Measurements from ENCODE around the gene DNMBP.
"Not testable (repeated sequence)": the region's sequence is repeated elsewhere in the genome, so short reads cannot be mapped to it uniquely, and the experiment has no call there.

The DNMBP gene

GRCh38 chr10:99916776-99917175 is 93.0 kb downstream of the DNMBP start:
- Histone ChIP-seq H3K36me3 (ENCODE audit: control insufficient read depth in 1 of 2, insufficient read depth in 2 of 2, low read length in 2 of 2) (peaks cover 0 to 5% of the 10 kb centered on the region in 2 donors), H3K27me3 (ENCODE audit: control insufficient read depth in 1 of 2, insufficient read depth in 2 of 2, low read length in 2 of 2) (no peaks in the 10 kb centered on the region), H3K9ac (ENCODE audit: low read depth in 1 of 2, low read length in 2 of 2) (no peak overlapping the region), H3K27ac (ENCODE audit: low read depth, low read length) (no peak overlapping the region), H3K4me3 (ENCODE audit: low read depth in 1 of 2, low read length in 2 of 2) (no peak overlapping the region), H3K4me1 (ENCODE audit: control insufficient read depth in 1 of 2, insufficient read depth in 2 of 2, low read length in 2 of 2) (peaks cover 30 to 42% of the 10 kb centered on the region in 2 donors), H3K9me3 (ENCODE audit: control insufficient read depth in 1 of 2, low read length in 2 of 2) (no peaks in the 10 kb centered on the region)

- Histone ChIP-seq H3K4me3 (ENCODE audit: low read depth in 1 of 2, low read length in 2 of 2) (no peak overlapping the region), H3K9ac (ENCODE audit: low read depth in 1 of 2, low read length in 2 of 2) (no peak overlapping the region), H3K27ac (ENCODE audit: low read depth, low read length) (no peak overlapping the region), H3K36me3 (ENCODE audit: control insufficient read depth in 1 of 2, insufficient read depth in 2 of 2, low read length in 2 of 2) (peaks cover 0 to 8% of the 10 kb centered on the region in 2 donors), H3K4me1 (ENCODE audit: control insufficient read depth in 1 of 2, insufficient read depth in 2 of 2, low read length in 2 of 2) (peaks cover 17 to 33% of the 10 kb centered on the region in 2 donors), H3K9me3 (ENCODE audit: control insufficient read depth in 1 of 2, low read length in 2 of 2) (no peaks in the 10 kb centered on the region), H3K27me3 (ENCODE audit: control insufficient read depth in 1 of 2, insufficient read depth in 2 of 2, low read length in 2 of 2) (no peaks in the 10 kb centered on the region)
Measured at GRCh38 chr10:99915414-99915813, 94.3 kb downstream of the DNMBP start.

GRCh38 chr10:99914236-99914635 is 95.5 kb downstream of the DNMBP start:
- Histone ChIP-seq H3K27me3 (ENCODE audit: control insufficient read depth in 1 of 2, insufficient read depth in 2 of 2, low read length in 2 of 2) (no peaks in the 10 kb centered on the region), H3K4me3 (ENCODE audit: low read depth in 1 of 2, low read length in 2 of 2) (no peak overlapping the region), H3K36me3 (ENCODE audit: control insufficient read depth in 1 of 2, insufficient read depth in 2 of 2, low read length in 2 of 2) (peaks cover 0 to 12% of the 10 kb centered on the region in 2 donors), H3K27ac (ENCODE audit: low read depth, low read length) (no peak overlapping the region), H3K4me1 (ENCODE audit: control insufficient read depth in 1 of 2, insufficient read depth in 2 of 2, low read length in 2 of 2) (peaks cover 16 to 24% of the 10 kb centered on the region in 2 donors), H3K9ac (ENCODE audit: low read depth in 1 of 2, low read length in 2 of 2) (no peak overlapping the region), H3K9me3 (ENCODE audit: control insufficient read depth in 1 of 2, low read length in 2 of 2) (no peaks in the 10 kb centered on the region)

- Histone ChIP-seq H3K27ac (ENCODE audit: low read depth, low read length) (no peak overlapping the region), H3K4me3 (ENCODE audit: low read depth in 1 of 2, low read length in 2 of 2) (peak overlapping the region; percentile 9 to 26), H3K4me1 (ENCODE audit: control insufficient read depth in 1 of 2, insufficient read depth in 2 of 2, low read length in 2 of 2) (peaks cover 16 to 20% of the 10 kb centered on the region in 2 donors), H3K36me3 (ENCODE audit: control insufficient read depth in 1 of 2, insufficient read depth in 2 of 2, low read length in 2 of 2) (peaks cover 3 to 16% of the 10 kb centered on the region in 2 donors), H3K9ac (ENCODE audit: low read depth in 1 of 2, low read length in 2 of 2) (peak overlapping the region in 1 of 2 donors; percentile 34), H3K9me3 (ENCODE audit: control insufficient read depth in 1 of 2, low read length in 2 of 2) (no peaks in the 10 kb centered on the region), H3K27me3 (ENCODE audit: control insufficient read depth in 1 of 2, insufficient read depth in 2 of 2, low read length in 2 of 2) (no peaks in the 10 kb centered on the region)
Measured at GRCh38 chr10:99913831-99914235, 95.9 kb downstream of the DNMBP start.

- H3K27me3 ChIP-seq (ENCODE audit: control insufficient read depth in 1 of 2, insufficient read depth in 2 of 2, low read length in 2 of 2), result no peaks in the 10 kb centered on the region
- no peaks in the 10 kb centered on the region for H3K9me3 ChIP-seq (ENCODE audit: control insufficient read depth in 1 of 2, low read length in 2 of 2)
- peaks cover 10 to 11% of the 10 kb centered on the region in 2 donors for H3K4me1 ChIP-seq (ENCODE audit: control insufficient read depth in 1 of 2, insufficient read depth in 2 of 2, low read length in 2 of 2)
- H3K36me3 ChIP-seq (ENCODE audit: control insufficient read depth in 1 of 2, insufficient read depth in 2 of 2, low read length in 2 of 2), result peaks cover 13 to 34% of the 10 kb centered on the region in 2 donors
- H3K9ac ChIP-seq (ENCODE audit: low read depth in 1 of 2, low read length in 2 of 2), result no peak overlapping the region
- no peak overlapping the region for H3K27ac ChIP-seq (ENCODE audit: low read depth, low read length)
- H3K4me3 ChIP-seq (ENCODE audit: low read depth in 1 of 2, low read length in 2 of 2), result no peak overlapping the region
Measured at GRCh38 chr10:99912041-99912440, 97.7 kb downstream of the DNMBP start.

- Histone ChIP-seq H3K36me3 (ENCODE audit: control insufficient read depth in 1 of 2, insufficient read depth in 2 of 2, low read length in 2 of 2) (peaks cover 23 to 64% of the 10 kb centered on the region in 2 donors), H3K9ac (ENCODE audit: low read depth in 1 of 2, low read length in 2 of 2) (no peak overlapping the region), H3K9me3 (ENCODE audit: control insufficient read depth in 1 of 2, low read length in 2 of 2) (no peaks in the 10 kb centered on the region), H3K4me3 (ENCODE audit: low read depth in 1 of 2, low read length in 2 of 2) (no peak overlapping the region), H3K4me1 (ENCODE audit: control insufficient read depth in 1 of 2, insufficient read depth in 2 of 2, low read length in 2 of 2) (peaks cover 5 to 6% of the 10 kb centered on the region in 2 donors), H3K27me3 (ENCODE audit: control insufficient read depth in 1 of 2, insufficient read depth in 2 of 2, low read length in 2 of 2) (no peaks in the 10 kb centered on the region), H3K27ac (ENCODE audit: low read depth, low read length) (no peak overlapping the region)
Measured at GRCh38 chr10:99908512-99908911, 101.2 kb downstream of the DNMBP start.

- Histone ChIP-seq H3K27me3 (ENCODE audit: control insufficient read depth in 1 of 2, insufficient read depth in 2 of 2, low read length in 2 of 2) (no peaks in the 10 kb centered on the region), H3K27ac (ENCODE audit: low read depth, low read length) (no peak overlapping the region), H3K9me3 (ENCODE audit: control insufficient read depth in 1 of 2, low read length in 2 of 2) (no peaks in the 10 kb centered on the region), H3K4me1 (ENCODE audit: control insufficient read depth in 1 of 2, insufficient read depth in 2 of 2, low read length in 2 of 2) (no peaks in the 10 kb centered on the region), H3K36me3 (ENCODE audit: control insufficient read depth in 1 of 2, insufficient read depth in 2 of 2, low read length in 2 of 2) (peaks cover 27 to 77% of the 10 kb centered on the region in 2 donors), H3K4me3 (ENCODE audit: low read depth in 1 of 2, low read length in 2 of 2) (no peak overlapping the region), H3K9ac (ENCODE audit: low read depth in 1 of 2, low read length in 2 of 2) (no peak overlapping the region)
Measured at GRCh38 chr10:99906470-99906869, 103.3 kb downstream of the DNMBP start.

- Histone ChIP-seq H3K27me3 (ENCODE audit: control insufficient read depth in 1 of 2, insufficient read depth in 2 of 2, low read length in 2 of 2) (no peaks in the 10 kb centered on the region), H3K36me3 (ENCODE audit: control insufficient read depth in 1 of 2, insufficient read depth in 2 of 2, low read length in 2 of 2) (peaks cover 27 to 78% of the 10 kb centered on the region in 2 donors), H3K9me3 (ENCODE audit: control insufficient read depth in 1 of 2, low read length in 2 of 2) (no peaks in the 10 kb centered on the region), H3K27ac (ENCODE audit: low read depth, low read length) (no peak overlapping the region), H3K4me3 (ENCODE audit: low read depth in 1 of 2, low read length in 2 of 2) (no peak overlapping the region), H3K4me1 (ENCODE audit: control insufficient read depth in 1 of 2, insufficient read depth in 2 of 2, low read length in 2 of 2) (no peaks in the 10 kb centered on the region), H3K9ac (ENCODE audit: low read depth in 1 of 2, low read length in 2 of 2) (no peak overlapping the region)
Measured at GRCh38 chr10:99905971-99906370, 103.8 kb downstream of the DNMBP start.

- Histone ChIP-seq H3K27ac (ENCODE audit: low read depth, low read length) (no peak overlapping the region), H3K9me3 (ENCODE audit: control insufficient read depth in 1 of 2, low read length in 2 of 2) (no peaks in the 10 kb centered on the region), H3K4me3 (ENCODE audit: low read depth in 1 of 2, low read length in 2 of 2) (no peak overlapping the region), H3K36me3 (ENCODE audit: control insufficient read depth in 1 of 2, insufficient read depth in 2 of 2, low read length in 2 of 2) (peaks cover 52 to 77% of the 10 kb centered on the region in 2 donors), H3K4me1 (ENCODE audit: control insufficient read depth in 1 of 2, insufficient read depth in 2 of 2, low read length in 2 of 2) (no peaks in the 10 kb centered on the region), H3K27me3 (ENCODE audit: control insufficient read depth in 1 of 2, insufficient read depth in 2 of 2, low read length in 2 of 2) (no peaks in the 10 kb centered on the region), H3K9ac (ENCODE audit: low read depth in 1 of 2, low read length in 2 of 2) (no peak overlapping the region)
Measured at GRCh38 chr10:99895867-99896266, 113.9 kb downstream of the DNMBP start.

GRCh38 chr10:99895066-99895465 is 114.7 kb downstream of the DNMBP start:
- not testable (repeated sequence) for H3K27ac ChIP-seq (ENCODE audit: low read depth, low read length); H3K4me3 ChIP-seq (ENCODE audit: low read depth in 1 of 2, low read length in 2 of 2); H3K9me3 ChIP-seq (ENCODE audit: control insufficient read depth in 1 of 2, low read length in 2 of 2); H3K9ac ChIP-seq (ENCODE audit: low read depth in 1 of 2, low read length in 2 of 2); H3K4me1 ChIP-seq (ENCODE audit: control insufficient read depth in 1 of 2, insufficient read depth in 2 of 2, low read length in 2 of 2); H3K27me3 ChIP-seq (ENCODE audit: control insufficient read depth in 1 of 2, insufficient read depth in 2 of 2, low read length in 2 of 2)
- H3K36me3 ChIP-seq (ENCODE audit: control insufficient read depth in 1 of 2, insufficient read depth in 2 of 2, low read length in 2 of 2), result peaks cover 54 to 81% of the 10 kb centered on the region in 2 donors

GRCh38 chr10:99894613-99895012 is 115.1 kb downstream of the DNMBP start:
- Histone ChIP-seq H3K9me3 (ENCODE audit: control insufficient read depth in 1 of 2, low read length in 2 of 2) (no peaks in the 10 kb centered on the region), H3K4me1 (ENCODE audit: control insufficient read depth in 1 of 2, insufficient read depth in 2 of 2, low read length in 2 of 2) (no peaks in the 10 kb centered on the region), H3K27ac (ENCODE audit: low read depth, low read length) (no peak overlapping the region), H3K27me3 (ENCODE audit: control insufficient read depth in 1 of 2, insufficient read depth in 2 of 2, low read length in 2 of 2) (no peaks in the 10 kb centered on the region), H3K4me3 (ENCODE audit: low read depth in 1 of 2, low read length in 2 of 2) (no peak overlapping the region), H3K36me3 (ENCODE audit: control insufficient read depth in 1 of 2, insufficient read depth in 2 of 2, low read length in 2 of 2) (peaks cover 51 to 81% of the 10 kb centered on the region in 2 donors), H3K9ac (ENCODE audit: low read depth in 1 of 2, low read length in 2 of 2) (no peak overlapping the region)

Measured in duodenal mucosa (tissue), 2 donors.